H9 (cell line): Measurements from ENCODE around the gene KLHL7. TPM values are rescaled to one million over a fixed set of nuclear protein-coding genes. Genes with fewer than 3 reads are reported as not detected.

Experiments used
- DNase-seq: peaks from one replicate; pipeline ENCODE4 v3.0.0-alpha.2; 2017
- H2AFZ ChIP-seq: one replicate; pipeline ENCODE4 v1.6.1; 2013; ENCODE audit warnings: mild to moderate bottlenecking, low read length, control low read depth, moderate library complexity
- H2AK5ac ChIP-seq: 2 replicates; pipeline ENCODE4 v1.6.1; 2013; ENCODE audit warnings: low read length, control low read depth, mixed read lengths; ENCODE audit not compliant: insufficient read length
- H2BK120ac ChIP-seq: one replicate; pipeline ENCODE4 v1.6.1; 2013; ENCODE audit warnings: low read depth, mild to moderate bottlenecking, low read length, control low read depth, inconsistent platforms; ENCODE audit not compliant: poor library complexity, severe bottlenecking
- H2BK12ac ChIP-seq: 2 replicates; pipeline ENCODE4 v1.6.1; 2013; ENCODE audit warnings: low read length, control low read depth, mixed read lengths, low read depth; ENCODE audit not compliant: insufficient read length
- H2BK15ac ChIP-seq: 2 replicates; pipeline ENCODE4 v1.6.1; 2013; ENCODE audit warnings: low read depth, low read length, control low read depth
- H2BK20ac ChIP-seq: one replicate; pipeline ENCODE4 v1.6.1; 2013; ENCODE audit warnings: low read depth, mild to moderate bottlenecking, low read length, control low read depth, inconsistent platforms; ENCODE audit not compliant: poor library complexity, severe bottlenecking
- H2BK5ac ChIP-seq: 2 replicates; pipeline ENCODE4 v1.6.1; 2013; ENCODE audit warnings: low read length, control low read depth, mixed read lengths; ENCODE audit not compliant: insufficient read length
- H3K14ac ChIP-seq: 2 replicates; pipeline ENCODE4 v1.6.1; 2013; ENCODE audit warnings: low read length, control low read depth; ENCODE audit not compliant: insufficient read depth
- H3K18ac ChIP-seq: 2 replicates; pipeline ENCODE4 v1.6.1; 2013; ENCODE audit warnings: low read depth, mild to moderate bottlenecking, mixed read lengths, low read length, control low read depth; ENCODE audit not compliant: insufficient read length
- H3K23ac ChIP-seq: 2 replicates; pipeline ENCODE4 v1.6.1; 2013; ENCODE audit warnings: low read length, control low read depth, mixed read lengths, low read depth; ENCODE audit not compliant: insufficient read length
- H3K23me2 ChIP-seq: 2 replicates; pipeline ENCODE4 v1.6.1; 2013; ENCODE audit warnings: low read depth, mild to moderate bottlenecking, mixed read lengths, low read length, control low read depth; ENCODE audit not compliant: insufficient read length, poor library complexity, severe bottlenecking
- H3K27ac ChIP-seq: 2 replicates; pipeline ENCODE4 v1.5.1; 2013; ENCODE audit warnings: low read length, control low read depth, mixed read lengths, low read depth; ENCODE audit not compliant: insufficient read length
- H3K27me3 ChIP-seq: 2 replicates; pipeline ENCODE4 v1.6.1; 2013; ENCODE audit warnings: low read length, control low read depth, inconsistent platforms; ENCODE audit not compliant: insufficient read depth
- H3K4ac ChIP-seq: 2 replicates; pipeline ENCODE4 v1.6.1; 2013; ENCODE audit warnings: low read depth, mild to moderate bottlenecking, control low read depth, inconsistent platforms, low read length, moderate library complexity
- H3K4me1 ChIP-seq: 2 replicates; pipeline ENCODE4 v1.6.1; 2013; ENCODE audit warnings: low read length, control low read depth, inconsistent platforms; ENCODE audit not compliant: insufficient read depth
- H3K4me2 ChIP-seq: 2 replicates; pipeline ENCODE4 v1.6.1; 2013; ENCODE audit warnings: low read length, control low read depth, mixed read lengths; ENCODE audit not compliant: insufficient read length, insufficient read depth
- H3K56ac ChIP-seq: 2 replicates; pipeline ENCODE4 v1.6.1; 2013; ENCODE audit warnings: low read depth, mild to moderate bottlenecking, mixed read lengths, low read length, control low read depth; ENCODE audit not compliant: insufficient read length
- H3K79me1 ChIP-seq: 2 replicates; pipeline ENCODE4 v1.6.1; 2013; ENCODE audit warnings: low read depth, mild to moderate bottlenecking, moderate library complexity, low read length, control low read depth, inconsistent platforms; ENCODE audit not compliant: insufficient read depth, poor library complexity, severe bottlenecking
- H3K79me2 ChIP-seq: 2 replicates; pipeline ENCODE4 v1.6.1; 2013; ENCODE audit warnings: low read length, control low read depth, inconsistent platforms; ENCODE audit not compliant: insufficient read depth
- H3K9ac ChIP-seq: 2 replicates; pipeline ENCODE4 v1.6.1; 2013; ENCODE audit warnings: low read length, control low read depth, mixed read lengths; ENCODE audit not compliant: insufficient read length; ENCODE audit errors: extremely low read depth
- H3K9me3 ChIP-seq: one replicate; pipeline ENCODE4 v1.6.1; 2013; ENCODE audit warnings: low read depth, low read length, inconsistent platforms; ENCODE audit not compliant: control insufficient read depth
- H3T11ph ChIP-seq: one replicate; pipeline ENCODE4 v1.6.1; 2013; ENCODE audit warnings: mild to moderate bottlenecking, low read length, control low read depth, inconsistent platforms
- H4K20me1 ChIP-seq: one replicate; pipeline ENCODE4 v1.6.1; 2013; ENCODE audit not compliant: control insufficient read depth, insufficient read length, insufficient read depth
- H4K5ac ChIP-seq: 2 replicates; pipeline ENCODE4 v1.6.1; 2013; ENCODE audit warnings: low read depth, mild to moderate bottlenecking, mixed read lengths, low read length, control low read depth; ENCODE audit not compliant: insufficient read length
- H4K8ac ChIP-seq: replicated peaks from 2 replicates; pipeline ENCODE4 v1.6.1; 2013; ENCODE audit warnings: low read length, control low read depth, mixed read lengths, low read depth; ENCODE audit not compliant: insufficient read length
- H4K91ac ChIP-seq: 2 replicates; pipeline ENCODE4 v1.6.1; 2013; ENCODE audit warnings: low read depth, mild to moderate bottlenecking, moderate library complexity, mixed read lengths, low read length, control low read depth; ENCODE audit not compliant: insufficient read length
- H3K27ac Mint-ChIP-seq, 3 experiments: 2 replicates in 2 of 3; 3 replicates in 1 of 3; pipeline ENCODE4 v1.8.0; 2020 to 2021; ENCODE audit warnings: mixed read lengths in 3 of 3, mild to moderate bottlenecking in 1 of 3, moderate library complexity in 1 of 3
- H3K27me3 Mint-ChIP-seq: 2 replicates; pipeline ENCODE4 v1.8.0; 2021; ENCODE audit warnings: low read depth, mild to moderate bottlenecking, moderate library complexity, mixed read lengths
- H3K36me3 Mint-ChIP-seq, 3 experiments: 2 replicates in 2 of 3; 3 replicates in 1 of 3; pipeline ENCODE4 v1.8.0; 2020 to 2021; ENCODE audit warnings: low read depth in 3 of 3, mixed read lengths in 3 of 3; ENCODE audit not compliant: insufficient read depth in 1 of 3
- H3K4me1 Mint-ChIP-seq, 2 experiments: 2 replicates each; pipeline ENCODE4 v1.8.0; 2020; ENCODE audit warnings: mixed read lengths in 2 of 2
- H3K4me3 Mint-ChIP-seq, 2 experiments: 2 replicates in 1 of 2; 3 replicates in 1 of 2; pipeline ENCODE4 v1.8.0; 2020 to 2021; ENCODE audit warnings: mild to moderate bottlenecking in 2 of 2, mixed read lengths in 2 of 2, moderate library complexity in 1 of 2
- H3K9me3 Mint-ChIP-seq, 2 experiments: 2 replicates in 1 of 2; 3 replicates in 1 of 2; pipeline ENCODE4 v1.8.0; 2020; ENCODE audit warnings: mild to moderate bottlenecking in 2 of 2, mixed read lengths in 2 of 2, moderate library complexity in 1 of 2
- WGBS: extraction: QIAGEN DNeasy Blood & Tissue Kit; methylation state at CpG from one replicate; pipeline ENCODE4 v1.1.7; 2013; ENCODE audit warnings: missing lambda C conversion rate, low lambda C conversion rate, mixed read lengths; ENCODE audit not compliant: insufficient read length; ENCODE audit errors: extremely low coverage; 5-methylcytosine and 5-hydroxymethylcytosine counted together
- total RNA-seq: library from RNA; stranded (reverse); gene quantifications from 2 replicates; pipeline ENCODE4 v1.2.1, GENCODE V29; 2021
- TF ChIP-seq, protein P1 (sequence below): fragments of 200-600 bp; sonication (generic); conservative IDR thresholded peaks from 3 replicates; pipeline ENCODE4 v1.8.0; 2021; ENCODE audit warnings: antibody characterized with exemption, mild to moderate bottlenecking

The KLHL7 gene
- total RNA-seq, 1 experiment from 2014 or later, result 56.7 TPM

DNA sequence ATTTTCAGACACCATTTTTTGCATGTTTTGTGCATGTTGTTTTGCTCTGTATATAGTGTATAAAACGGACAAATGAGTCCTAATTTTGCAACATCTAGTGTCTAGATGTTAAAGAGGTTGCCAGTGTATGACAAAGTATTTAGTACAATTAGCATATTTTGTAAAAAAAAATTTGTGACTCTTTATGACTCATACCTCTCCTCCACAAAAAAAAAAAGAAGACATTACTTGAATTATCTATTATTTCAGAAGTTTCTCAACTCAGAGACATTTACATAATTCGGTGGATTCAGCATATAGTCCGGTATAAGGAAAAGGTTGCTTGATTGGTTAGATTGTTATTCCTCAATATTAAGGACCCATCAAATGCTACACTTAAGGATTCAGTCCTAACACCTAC lies 102.3 kb downstream of the KLHL7 start:
- H2BK5ac ChIP-seq, result no peak overlapping the region
- H3K79me2 ChIP-seq, result no peaks in the 10 kb centered on the region
- H4K5ac ChIP-seq, result no peak overlapping the region
- H2AFZ ChIP-seq, result no peak overlapping the region
- no peak overlapping the region for H3K4me2 ChIP-seq
- Mint-ChIP-seq H3K4me3 (no peak overlapping the region), H3K27me3 (no peaks in the 10 kb centered on the region), H3K4me1 (peaks cover 0 to 7% of the 10 kb centered on the region in 2 experiments; a peak in 1 of 4 replicates), H3K9me3 (no peaks in the 10 kb centered on the region), H3K36me3 (peaks cover 0 to 6% (median 3%) of the 10 kb centered on the region in 3 experiments; a peak in 2 of 7 replicates), H3K27ac (no peak overlapping the region)
- H3K23me2 ChIP-seq, result no peaks in the 10 kb centered on the region
- H2AK5ac ChIP-seq, result no peak overlapping the region
- H3K23ac ChIP-seq, result no peak overlapping the region
- TF ChIP-seq, protein P1, sequence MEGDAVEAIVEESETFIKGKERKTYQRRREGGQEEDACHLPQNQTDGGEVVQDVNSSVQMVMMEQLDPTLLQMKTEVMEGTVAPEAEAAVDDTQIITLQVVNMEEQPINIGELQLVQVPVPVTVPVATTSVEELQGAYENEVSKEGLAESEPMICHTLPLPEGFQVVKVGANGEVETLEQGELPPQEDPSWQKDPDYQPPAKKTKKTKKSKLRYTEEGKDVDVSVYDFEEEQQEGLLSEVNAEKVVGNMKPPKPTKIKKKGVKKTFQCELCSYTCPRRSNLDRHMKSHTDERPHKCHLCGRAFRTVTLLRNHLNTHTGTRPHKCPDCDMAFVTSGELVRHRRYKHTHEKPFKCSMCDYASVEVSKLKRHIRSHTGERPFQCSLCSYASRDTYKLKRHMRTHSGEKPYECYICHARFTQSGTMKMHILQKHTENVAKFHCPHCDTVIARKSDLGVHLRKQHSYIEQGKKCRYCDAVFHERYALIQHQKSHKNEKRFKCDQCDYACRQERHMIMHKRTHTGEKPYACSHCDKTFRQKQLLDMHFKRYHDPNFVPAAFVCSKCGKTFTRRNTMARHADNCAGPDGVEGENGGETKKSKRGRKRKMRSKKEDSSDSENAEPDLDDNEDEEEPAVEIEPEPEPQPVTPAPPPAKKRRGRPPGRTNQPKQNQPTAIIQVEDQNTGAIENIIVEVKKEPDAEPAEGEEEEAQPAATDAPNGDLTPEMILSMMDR, result no peak
- no peak overlapping the region for H3K27ac ChIP-seq
- H3K14ac ChIP-seq, result no peak overlapping the region
- no peak overlapping the region for H3K9ac ChIP-seq
- H3K79me1 ChIP-seq, result no peaks in the 10 kb centered on the region
- no peak overlapping the region for H4K8ac ChIP-seq
- no CpG with 5 or more reads among the region's 3 CpGs for WGBS
- H2BK12ac ChIP-seq, result no peak overlapping the region
- no peak for DNase-seq
- no peaks in the 10 kb centered on the region for H4K20me1 ChIP-seq
- no peak overlapping the region for H3T11ph ChIP-seq
- H3K4ac ChIP-seq, result no peak overlapping the region
- H3K27me3 ChIP-seq, result no peaks in the 10 kb centered on the region
- no peaks in the 10 kb centered on the region for H3K4me1 ChIP-seq
- H2BK120ac ChIP-seq, result no peak overlapping the region
- H3K56ac ChIP-seq, result no peak overlapping the region
- H3K9me3 ChIP-seq, result no peaks in the 10 kb centered on the region
- no peak overlapping the region for H4K91ac ChIP-seq
- no peak overlapping the region for H2BK20ac ChIP-seq
- H3K18ac ChIP-seq, result no peak overlapping the region
- no peak overlapping the region for H2BK15ac ChIP-seq
